ENCODE data around the gene NOL9. TPM values are rescaled to one million over a fixed set of nuclear protein-coding genes. Genes with fewer than 3 reads are reported as not detected.

Gene NOL9
- 4.9 TPM for polyA plus RNA-seq (2012; ENCODE audit: insufficient read depth, insufficient read length, low read depth)

DNA sequence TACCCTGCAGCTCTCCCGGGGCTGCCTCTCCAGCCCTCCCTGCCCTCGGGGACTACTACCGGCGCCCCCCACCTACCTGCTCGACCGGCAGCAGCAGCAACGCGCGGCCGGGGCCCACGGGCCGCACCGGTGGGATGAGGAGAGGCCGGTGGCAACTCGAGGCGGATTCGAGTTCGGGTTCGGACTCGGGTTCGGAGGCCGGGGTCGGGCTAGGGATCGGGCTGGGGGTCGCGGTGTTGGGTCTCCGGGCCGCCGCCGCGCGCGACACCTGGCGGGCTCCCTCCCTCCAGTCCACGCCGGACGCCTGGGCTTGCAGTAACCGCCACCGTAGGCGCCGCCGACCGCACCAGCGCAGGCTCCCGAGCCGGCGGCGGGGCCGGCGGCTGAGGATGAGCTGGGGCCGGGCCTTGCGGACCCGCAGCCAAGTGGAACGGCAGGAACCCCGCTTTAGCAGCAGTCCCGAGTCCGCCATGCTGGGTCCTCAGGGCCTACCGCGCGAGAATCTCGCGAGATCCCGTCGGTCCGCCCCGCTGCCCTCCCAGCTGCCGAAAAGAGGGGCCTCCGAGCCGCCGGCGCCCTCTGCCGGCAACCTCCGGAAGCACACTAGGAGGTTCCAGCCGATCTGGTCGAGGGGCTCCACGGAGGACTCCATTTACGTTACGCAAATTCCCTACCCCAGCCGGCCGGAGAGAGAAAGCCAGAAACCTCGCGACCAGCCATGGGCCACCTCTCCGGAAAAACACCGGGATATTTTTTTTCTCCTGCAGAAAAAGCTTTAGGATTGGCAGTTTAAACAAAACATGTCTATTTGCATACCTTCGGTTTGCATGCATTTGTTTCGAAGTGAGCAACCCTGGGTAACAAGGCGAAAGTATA lies at the start of gene NOL9:
TSS of gene NOL9 (minus strand) at position 483 of the 876 bp plus-strand sequence. CDS start at position 472, 11 bp downstream.
- no peaks in the 10 kb centered on the region for H3K9me3 ChIP-seq
- H3K4me3 ChIP-seq (ENCODE audit: low read depth, low read length) = peak within 1 kb of the TSS; percentile 86
- TF ChIP-seq, protein P1, sequence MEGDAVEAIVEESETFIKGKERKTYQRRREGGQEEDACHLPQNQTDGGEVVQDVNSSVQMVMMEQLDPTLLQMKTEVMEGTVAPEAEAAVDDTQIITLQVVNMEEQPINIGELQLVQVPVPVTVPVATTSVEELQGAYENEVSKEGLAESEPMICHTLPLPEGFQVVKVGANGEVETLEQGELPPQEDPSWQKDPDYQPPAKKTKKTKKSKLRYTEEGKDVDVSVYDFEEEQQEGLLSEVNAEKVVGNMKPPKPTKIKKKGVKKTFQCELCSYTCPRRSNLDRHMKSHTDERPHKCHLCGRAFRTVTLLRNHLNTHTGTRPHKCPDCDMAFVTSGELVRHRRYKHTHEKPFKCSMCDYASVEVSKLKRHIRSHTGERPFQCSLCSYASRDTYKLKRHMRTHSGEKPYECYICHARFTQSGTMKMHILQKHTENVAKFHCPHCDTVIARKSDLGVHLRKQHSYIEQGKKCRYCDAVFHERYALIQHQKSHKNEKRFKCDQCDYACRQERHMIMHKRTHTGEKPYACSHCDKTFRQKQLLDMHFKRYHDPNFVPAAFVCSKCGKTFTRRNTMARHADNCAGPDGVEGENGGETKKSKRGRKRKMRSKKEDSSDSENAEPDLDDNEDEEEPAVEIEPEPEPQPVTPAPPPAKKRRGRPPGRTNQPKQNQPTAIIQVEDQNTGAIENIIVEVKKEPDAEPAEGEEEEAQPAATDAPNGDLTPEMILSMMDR (IDR thresholded peaks at IDR 0.05; ENCODE audit: low read depth, low read length) = peak; percentile 70
- H3K36me3 ChIP-seq = no peaks in the 10 kb centered on the region
- peak; percentile 88 for DNase-seq
- H3K27me3 ChIP-seq = no peaks in the 10 kb centered on the region
- peaks cover 4% of the 10 kb centered on the region for H3K4me1 ChIP-seq

DNA sequence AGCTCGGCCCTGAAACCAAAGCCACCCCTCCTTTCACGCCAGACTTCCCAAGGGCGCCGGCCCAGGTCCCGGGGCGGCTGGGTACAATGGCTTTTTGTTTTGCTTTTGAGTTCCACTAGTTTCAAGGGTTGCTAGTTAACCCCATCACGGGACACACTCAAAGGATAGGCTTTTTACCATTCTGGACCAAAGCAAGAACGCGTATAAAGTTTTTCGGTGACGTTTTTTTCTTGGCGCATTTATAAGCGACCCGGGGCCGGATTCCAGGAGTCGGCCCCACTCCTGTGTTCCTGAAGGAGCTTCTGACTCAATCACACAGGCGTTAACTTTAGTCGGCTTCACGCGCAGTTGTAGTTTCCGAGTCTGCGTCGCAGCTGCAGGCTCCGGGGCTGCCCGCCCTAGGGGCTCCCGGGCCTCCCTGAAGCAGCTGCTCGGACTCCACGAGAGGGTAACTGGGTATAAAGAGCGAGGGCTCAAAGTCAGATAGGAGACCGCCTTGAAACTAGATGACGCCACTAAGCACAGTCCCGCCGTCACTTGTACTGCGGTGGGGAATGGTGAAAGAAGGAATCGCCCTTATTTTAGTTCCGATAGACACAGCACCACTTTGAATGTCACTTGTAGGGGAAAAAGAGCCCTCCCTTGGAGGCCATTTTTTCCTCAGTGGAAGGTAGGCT lies 49.1 kb upstream of the NOL9 start:
- Histone ChIP-seq H3K9me3 (no peaks in the 10 kb centered on the region), H3K4me3 (ENCODE audit: low read depth, low read length) (peak overlapping the region; percentile 62), H3K4me1 (no peaks in the 10 kb centered on the region; the same call in 1 of the 2 replicates), H3K27me3 (no peaks in the 10 kb centered on the region), H3K36me3 (peaks cover 3% of the 10 kb centered on the region; the same call in 1 of the 2 replicates)
- TF ChIP-seq, protein P1 (IDR thresholded peaks at IDR 0.05; ENCODE audit: low read depth, low read length) = no peak
- peak; percentile 37 for DNase-seq

DNA sequence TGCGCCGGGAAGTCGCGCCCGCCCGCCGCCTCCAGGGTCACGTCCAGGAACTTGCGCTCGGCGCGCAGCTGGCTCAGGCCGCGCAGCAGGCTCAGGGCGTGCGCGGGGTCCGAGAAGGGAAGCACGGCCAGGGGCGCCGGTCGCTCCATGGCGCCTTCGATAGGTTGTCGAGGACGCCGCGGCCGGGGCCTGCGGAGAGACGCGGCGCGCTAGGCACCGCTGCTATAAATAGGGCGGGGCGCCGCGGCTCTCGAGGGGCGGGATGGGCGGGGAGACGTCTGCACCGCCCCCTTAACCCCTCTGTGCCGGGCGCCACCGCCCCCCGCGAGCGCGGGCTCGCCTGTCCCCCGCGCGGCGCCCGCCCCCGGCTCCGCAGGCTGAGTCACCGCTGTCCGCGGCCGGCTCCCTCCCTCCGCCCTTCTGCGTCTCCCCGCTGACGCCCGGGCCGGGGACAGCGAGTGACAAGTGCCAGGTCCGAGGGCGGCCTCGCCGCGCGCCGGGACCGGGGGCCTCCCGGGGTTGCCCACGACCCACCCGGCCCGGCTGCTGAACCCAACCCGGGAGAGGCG lies 48.4 kb upstream of the NOL9 start, which contains the start of gene KLHL21:
TSS of gene KLHL21 (minus strand) at position 201 of the 569 bp plus-strand sequence. CDS start at position 149, 52 bp downstream.
- no peaks in the 10 kb centered on the region for H3K27me3 ChIP-seq
- peak within 1 kb of the TSS; percentile 81 for H3K4me3 ChIP-seq (ENCODE audit: low read depth, low read length)
- TF ChIP-seq, protein P1 (IDR thresholded peaks at IDR 0.05; ENCODE audit: low read depth, low read length) = no peak
- peaks cover 5% of the 10 kb centered on the region for H3K36me3 ChIP-seq
- H3K4me1 ChIP-seq = no peaks in the 10 kb centered on the region; the same call in 1 of the 2 replicates
- H3K9me3 ChIP-seq = no peaks in the 10 kb centered on the region
- DNase-seq = peak; percentile 89

DNA sequence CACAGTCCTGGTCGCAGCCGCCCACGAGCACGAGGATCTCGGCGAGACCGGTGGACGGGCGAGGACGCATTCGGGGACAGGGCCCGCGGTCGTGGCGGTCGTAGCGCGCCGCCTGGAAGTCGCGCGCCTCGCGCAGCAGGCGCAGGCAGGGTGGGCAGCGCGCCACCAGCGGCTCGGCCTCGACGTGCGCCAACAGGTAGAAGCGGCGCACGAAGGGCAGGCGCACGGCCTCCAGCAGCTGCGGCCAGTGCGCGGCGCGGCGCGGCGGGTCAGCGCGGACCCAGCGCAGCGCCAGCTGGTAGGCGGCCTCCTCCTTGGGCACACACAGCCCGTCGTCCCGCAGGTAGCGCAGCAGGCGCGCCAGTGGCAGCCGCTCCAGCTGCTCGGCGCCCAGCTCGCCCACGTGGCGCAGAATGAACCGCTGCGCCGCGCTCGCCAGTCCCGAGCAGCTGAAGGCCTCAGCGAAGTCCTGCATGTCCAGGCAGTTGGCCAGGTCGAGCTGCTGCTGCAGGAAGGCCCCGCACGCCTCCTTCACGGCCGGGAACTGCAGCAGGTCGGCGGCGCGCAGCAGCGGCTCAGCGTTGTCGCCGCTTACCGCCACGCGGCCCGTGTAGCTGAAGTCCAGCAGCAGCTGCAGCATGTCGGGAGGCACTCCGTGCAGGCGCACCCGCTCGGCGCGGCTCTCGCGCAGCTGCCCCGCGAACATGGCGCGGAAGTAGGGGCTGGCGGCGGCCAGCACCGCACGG lies 47.8 kb upstream of the NOL9 start:
- Histone ChIP-seq H3K36me3 (peaks cover 5% of the 10 kb centered on the region), H3K9me3 (no peaks in the 10 kb centered on the region), H3K4me1 (no peaks in the 10 kb centered on the region; the same call in 1 of the 2 replicates), H3K4me3 (ENCODE audit: low read depth, low read length) (peak overlapping the region; percentile 81), H3K27me3 (no peaks in the 10 kb centered on the region)
- TF ChIP-seq, protein P1 (IDR thresholded peaks at IDR 0.05; ENCODE audit: low read depth, low read length) = no peak
- DNase-seq = peak; percentile 21

DNA sequence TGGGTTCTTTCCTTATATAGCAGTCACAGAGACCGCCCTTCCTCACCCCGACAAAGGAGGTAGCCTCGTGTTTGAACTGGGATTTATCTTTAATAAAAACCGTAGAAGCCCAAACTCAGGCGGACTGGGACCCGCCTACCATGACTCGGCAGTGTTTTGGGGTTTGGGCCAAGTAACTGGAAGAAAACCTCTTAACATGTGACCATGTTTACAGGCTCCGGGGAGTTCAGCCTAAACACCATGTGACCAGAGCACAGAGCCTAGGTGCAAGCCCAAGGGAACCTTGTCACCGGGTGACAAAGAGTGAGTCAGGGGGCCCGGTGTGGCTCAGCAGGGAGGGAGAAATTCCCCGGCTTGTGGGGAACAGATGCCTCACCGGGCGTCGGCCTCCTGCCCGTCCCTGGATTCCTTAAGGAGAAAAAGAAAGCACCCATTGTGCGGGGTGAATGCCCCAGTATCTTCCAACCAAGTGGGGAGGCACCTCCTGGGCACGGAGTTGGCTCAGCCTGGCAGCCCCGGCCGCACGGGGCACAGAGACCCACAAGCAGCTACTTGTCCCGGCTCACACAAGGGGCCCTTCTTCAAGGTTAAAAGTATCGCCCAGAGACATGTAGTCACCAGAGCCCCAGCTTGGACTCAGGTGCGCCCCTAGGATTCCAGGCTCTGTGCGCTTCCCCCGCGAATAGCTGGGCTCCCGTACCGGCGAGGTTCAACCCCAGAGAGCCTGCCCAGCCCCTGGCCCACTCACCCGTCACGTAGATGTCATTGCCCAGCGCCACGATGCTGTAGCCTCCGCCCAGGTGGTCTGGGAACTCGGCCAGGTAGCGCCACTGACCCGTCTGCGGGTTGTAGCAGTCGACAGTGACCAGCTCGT lies 47.0 kb upstream of the NOL9 start:
- Histone ChIP-seq H3K27me3 (no peaks in the 10 kb centered on the region), H3K4me1 (no peaks in the 10 kb centered on the region; the same call in 1 of the 2 replicates), H3K9me3 (no peaks in the 10 kb centered on the region), H3K4me3 (ENCODE audit: low read depth, low read length) (peak overlapping the region; percentile 81), H3K36me3 (peaks cover 8% of the 10 kb centered on the region)
- no peak for DNase-seq
- TF ChIP-seq, protein P1 (IDR thresholded peaks at IDR 0.05; ENCODE audit: low read depth, low read length) = no peak
